D721Med (cell line): ENCODE measurements around the gene ITGAV.

Experiments used
- DNase-seq: peaks from one replicate; pipeline ENCODE4 v3.0.0; 2011; ENCODE audit warnings: low spot score; ENCODE audit not compliant: insufficient read length
- FAIRE-seq: peaks from 2 replicates; lab custom pipeline; 2011; peaks lifted over from hg19 to GRCh38; lab: Jason Lieb, UNC
- CTCF ChIP-seq: IDR thresholded peaks from 2 replicates; pipeline ENCODE4 v1.5.1; 2012; ENCODE audit warnings: mild to moderate bottlenecking, control low read depth; ENCODE audit not compliant: insufficient read depth; ENCODE audit errors: missing control alignments

The ITGAV gene

GRCh38 chr2:186551323-186552050, 38.4 kb upstream of the ITGAV start:
- no peak for DNase-seq
- no peak for TF ChIP-seq CTCF
- no peak for FAIRE-seq

GRCh38 chr2:186554429-186554828, 35.4 kb upstream of the ITGAV start:
- no peak for TF ChIP-seq CTCF
- DNase-seq, result no peak
- FAIRE-seq, result no peak

- FAIRE-seq (no peak), DNase-seq (no peak)
- no peak for TF ChIP-seq CTCF
These were observed 34.8 kb upstream of the ITGAV start for GRCh38 chr2:186554850-186555671.

- FAIRE-seq, result no peak
- DNase-seq, result no peak
- no peak for TF ChIP-seq CTCF
These were observed 31.2 kb upstream of the ITGAV start for GRCh38 chr2:186558512-186559276.

- TF ChIP-seq CTCF, result no peak
- no peak for DNase-seq
- no peak for FAIRE-seq
These were observed 30.5 kb upstream of the ITGAV start for GRCh38 chr2:186559370-186559769.

GRCh38 chr2:186559848-186560247, 30.0 kb upstream of the ITGAV start:
- DNase-seq (no peak), FAIRE-seq (no peak)

More at GRCh38 chr2:186559848-186560247, 30.0 kb upstream of the ITGAV start:
- TF ChIP-seq CTCF, result no peak
